ENCODE measurements around the gene KIAA0753.

GRCh38 chr17:6580625-6581024, 59.9 kb downstream of the KIAA0753 start:
- no peak for TF ChIP-seq JUND (IDR thresholded peaks at IDR 0.05; ENCODE audit: low read depth, low read length)
- no peak for TF ChIP-seq CTCF (IDR thresholded peaks at IDR 0.05 in 2 of 3, conservative IDR thresholded peaks at IDR 0.05 in 1 of 3; ENCODE audit: control insufficient read depth in 2 of 3, extremely low read depth in 1 of 3, insufficient read depth in 1 of 3, low read depth in 3 of 3, low read length in 3 of 3)
- TF ChIP-seq EP300 (IDR thresholded peaks at IDR 0.05; ENCODE audit: borderline replicate concordance in 1 of 2, control insufficient read depth in 1 of 2, low read depth in 2 of 2, low read length in 2 of 2) = no peak
